ENCODE results near the gene GOLGA7B.

The GOLGA7B gene

DNA sequence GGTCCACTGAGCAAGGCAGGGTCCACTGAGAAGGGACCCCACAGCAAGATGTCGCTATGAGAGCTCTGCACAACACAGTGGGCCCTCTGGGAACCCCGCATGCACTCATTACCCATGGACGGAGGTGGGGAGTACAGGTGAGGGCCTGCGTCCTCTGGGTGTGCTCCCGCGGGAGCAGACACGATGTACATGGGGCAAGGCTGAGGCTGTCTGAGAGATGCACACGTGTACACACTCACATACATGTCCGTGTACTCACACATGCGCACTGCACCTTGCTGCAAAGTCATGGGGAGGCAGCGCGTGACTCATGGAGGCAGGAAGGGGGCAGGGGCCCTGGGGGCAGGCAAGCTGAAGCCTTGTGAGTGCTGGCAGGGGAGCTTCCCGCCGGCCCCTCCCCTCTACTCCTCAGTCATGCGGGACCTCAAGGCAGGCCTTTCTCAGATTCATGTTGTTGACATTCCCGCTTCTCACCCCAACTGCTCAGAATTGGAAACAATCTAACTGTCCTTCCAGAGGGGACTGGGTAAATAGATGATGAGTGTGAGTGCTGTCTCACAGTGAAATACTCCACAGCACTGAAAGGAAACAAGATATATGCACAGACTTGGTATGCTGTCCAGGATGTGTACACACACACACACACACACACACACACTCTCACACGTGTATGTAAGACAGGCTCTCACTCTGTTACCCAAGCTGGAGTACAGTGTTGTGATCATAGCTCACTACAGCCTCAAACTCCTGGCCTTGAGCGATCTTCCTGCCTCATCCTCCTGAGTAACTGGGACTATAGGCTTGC is 40.0 kb downstream of the GOLGA7B start:
- TF ChIP-seq CTCF (IDR thresholded peaks at IDR 0.05; ENCODE audit: extremely low read depth, missing control alignments) = no peak
- DNase-seq (ENCODE audit: low spot score) = no peak

DNA sequence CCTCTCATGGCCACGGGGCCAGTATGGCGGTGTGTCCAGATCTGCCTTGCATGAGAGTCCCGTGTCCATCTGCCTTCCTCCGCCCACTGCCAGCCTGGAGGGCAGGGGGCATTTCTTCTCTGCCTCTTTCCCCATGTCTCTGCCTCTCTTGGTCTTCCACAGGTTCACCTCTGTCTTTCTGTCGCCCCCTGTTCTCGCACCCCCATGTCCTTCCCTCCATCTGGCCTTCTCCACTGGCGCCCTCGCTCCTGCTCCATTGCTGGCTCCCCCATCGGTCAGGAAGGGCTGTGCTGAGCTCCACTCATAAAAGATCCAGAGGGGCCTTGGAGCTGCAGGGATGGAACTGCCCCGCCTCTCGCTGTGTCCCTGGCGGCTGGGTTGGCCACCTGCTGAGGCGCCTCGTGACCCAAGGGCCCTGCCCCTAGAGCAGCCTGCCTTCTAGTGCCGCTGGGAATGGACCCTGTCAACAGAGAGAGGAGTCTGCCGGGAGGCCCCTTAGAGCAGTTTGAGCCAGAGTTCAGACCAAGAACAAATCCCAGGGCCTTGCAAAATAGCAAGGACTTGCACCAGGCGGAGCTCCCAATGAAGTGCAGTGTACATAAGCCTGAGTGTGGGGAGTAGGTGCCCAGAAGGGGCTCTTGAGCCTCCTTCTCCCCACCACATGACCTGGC is 42.0 kb downstream of the GOLGA7B start:
- no peak for TF ChIP-seq CTCF (IDR thresholded peaks at IDR 0.05; ENCODE audit: extremely low read depth, missing control alignments)
- no peak for DNase-seq (ENCODE audit: low spot score)

DNA sequence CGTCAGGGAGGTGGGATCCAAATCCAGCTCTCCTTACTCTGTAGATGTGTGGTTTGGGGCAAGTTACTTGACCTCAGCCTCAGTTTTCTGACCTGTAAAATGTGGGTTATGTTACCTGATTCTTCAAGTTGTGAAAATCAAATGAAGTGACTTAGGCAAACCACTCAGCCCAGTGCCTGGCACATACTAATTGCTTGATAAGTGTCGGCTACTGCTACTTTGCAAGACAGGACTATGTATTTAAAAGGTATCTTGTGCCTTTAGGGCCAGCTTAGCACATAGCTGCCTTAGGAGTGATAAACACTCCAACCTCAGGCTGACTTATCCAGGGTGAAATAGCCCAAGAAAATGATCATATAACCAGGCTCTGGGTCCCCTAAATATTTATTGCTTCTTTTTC is 42.9 kb downstream of the GOLGA7B start:
- no peak for TF ChIP-seq CTCF (IDR thresholded peaks at IDR 0.05; ENCODE audit: extremely low read depth, missing control alignments)
- no peak for DNase-seq (ENCODE audit: low spot score)

DNA sequence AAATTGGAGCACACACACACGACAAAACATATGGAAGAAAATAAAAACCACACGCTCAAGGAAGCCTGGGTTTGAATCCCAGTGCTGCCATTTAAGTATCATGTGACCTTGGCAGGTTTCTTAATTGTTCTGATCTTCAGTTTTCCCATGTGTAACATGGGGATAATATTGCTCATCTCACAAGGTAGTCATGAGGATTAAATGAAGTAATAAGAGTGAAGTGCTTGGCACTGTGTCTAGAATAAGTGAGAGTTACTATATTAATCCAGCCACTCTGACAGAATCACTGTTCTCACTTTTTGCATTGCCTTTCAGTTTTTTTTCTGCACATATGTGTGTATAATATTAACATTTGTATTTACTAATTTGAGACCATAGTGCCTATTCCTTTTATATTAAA is 43.3 kb downstream of the GOLGA7B start:
- no peak for DNase-seq (ENCODE audit: low spot score)
- no peak for TF ChIP-seq CTCF (IDR thresholded peaks at IDR 0.05; ENCODE audit: extremely low read depth, missing control alignments)

DNA sequence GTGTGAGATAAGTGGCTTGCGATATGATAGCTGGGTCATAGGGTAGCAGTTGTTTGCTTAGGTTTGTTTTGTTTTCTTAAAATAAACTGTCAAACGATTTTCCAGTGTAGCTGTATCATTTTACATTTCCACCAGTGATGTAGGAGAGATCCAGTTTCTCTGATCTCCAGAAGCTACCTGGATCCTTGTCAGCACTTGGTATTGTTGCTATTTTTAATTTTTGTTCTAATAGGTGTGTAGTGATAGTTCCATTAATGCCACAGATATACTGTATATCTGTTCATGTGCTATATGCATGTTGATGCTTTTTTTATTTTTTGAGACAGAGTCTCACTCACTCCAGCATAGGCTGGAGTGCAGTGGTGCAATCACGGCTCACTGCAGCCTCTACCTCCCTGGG is 44.4 kb downstream of the GOLGA7B start:
- TF ChIP-seq CTCF (IDR thresholded peaks at IDR 0.05; ENCODE audit: extremely low read depth, missing control alignments) = no peak
- DNase-seq (ENCODE audit: low spot score) = no peak

DNA sequence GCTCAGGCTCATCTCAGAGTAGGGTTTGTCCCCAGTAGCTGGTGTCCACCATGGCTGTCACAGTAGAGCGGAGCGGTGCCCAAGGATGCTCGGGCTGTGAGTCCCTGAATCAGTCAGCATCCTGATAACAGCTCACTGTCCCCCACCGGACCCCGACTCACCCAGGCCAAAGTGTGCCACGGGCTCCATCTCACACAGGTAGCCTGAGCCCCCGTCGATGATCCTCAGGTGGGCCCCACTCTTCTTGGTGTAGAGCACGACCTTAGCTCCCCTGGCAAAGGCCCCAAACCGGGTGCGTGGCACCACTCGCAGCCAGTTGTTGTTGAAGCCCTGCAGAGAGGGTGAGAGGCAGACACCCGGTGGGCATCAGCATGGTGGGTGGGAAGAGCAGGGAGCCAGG is 45.4 kb downstream of the GOLGA7B start:
- DNase-seq (ENCODE audit: low spot score) = no peak
- no peak for TF ChIP-seq CTCF (IDR thresholded peaks at IDR 0.05; ENCODE audit: extremely low read depth, missing control alignments)

DNA sequence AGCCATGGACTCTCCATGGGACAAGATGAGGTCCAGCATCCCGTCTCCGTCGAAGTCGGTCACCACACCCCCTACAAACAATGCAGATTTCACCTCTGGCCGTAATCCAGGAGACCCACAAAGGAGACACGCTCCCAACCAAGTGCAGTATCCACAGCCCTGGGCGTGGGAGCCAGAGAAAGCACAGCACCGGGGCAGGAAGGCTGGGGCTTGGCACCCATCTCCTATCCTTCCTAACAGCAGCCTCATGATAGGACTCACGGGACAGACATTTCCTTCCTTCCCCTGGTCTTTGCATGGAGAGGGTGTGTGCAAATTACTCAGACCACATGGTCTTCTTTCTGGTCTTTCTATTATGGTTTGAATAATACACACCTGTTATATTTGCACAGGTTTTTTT is 46.3 kb downstream of the GOLGA7B start:
- no peak for TF ChIP-seq CTCF (IDR thresholded peaks at IDR 0.05; ENCODE audit: extremely low read depth, missing control alignments)
- no peak for DNase-seq (ENCODE audit: low spot score)
